Measurements from ENCODE around the gene IFT52. TPM values are rescaled to one million over a fixed set of nuclear protein-coding genes. Genes with fewer than 3 reads are reported as not detected.

The IFT52 gene
- total RNA-seq, 1 experiment from 2014 or later = 70.5 TPM

- Histone ChIP-seq H3K36me3 (ENCODE audit: control insufficient read depth, insufficient read depth, low read length) (peaks cover 5% of the 10 kb centered on the region; the same call in 1 of the 2 replicates), H3K4me3 (ENCODE audit: low read depth, low read length) (no peak overlapping the region), H3K4me1 (peaks cover 30% of the 10 kb centered on the region), H3K9me3 (no peaks in the 10 kb centered on the region), H3K27me3 (replicated peaks; ENCODE audit: control insufficient read depth, insufficient read depth, low read length) (no peaks in the 10 kb centered on the region)
- Mint-ChIP-seq H3K4me3 (ENCODE audit: unreplicated experiment) (peak overlapping the region; percentile 89), H3K27me3 (ENCODE audit: insufficient read depth, unreplicated experiment) (no peaks in the 10 kb centered on the region), H3K9me3 (ENCODE audit: unreplicated experiment) (no peaks in the 10 kb centered on the region), H3K36me3 (ENCODE audit: insufficient read depth, unreplicated experiment) (peaks cover 78% of the 10 kb centered on the region), H3K27ac (ENCODE audit: unreplicated experiment) (no peak overlapping the region), H3K4me1 (ENCODE audit: low read depth, unreplicated experiment) (peaks cover 17% of the 10 kb centered on the region)
- TF ChIP-seq CTCF (IDR thresholded peaks at IDR 0.05; ENCODE audit: insufficient read depth in 1 of 2, low read depth in 1 of 2, low read length in 1 of 2, severe bottlenecking in 1 of 2, unreplicated experiment in 1 of 2) = no peak
- no TSS peak for BruUV-seq (replicated peaks)
- ChIA-PET POLR2A (no interaction called here), CTCF (no interaction called here)
- DNase-seq = no peak
- intact Hi-C loops (cut with micrococcal nuclease; ENCODE audit: unreplicated experiment) = no loop called here
These were observed 78.6 kb downstream of the IFT52 start for GRCh38 chr20:43669332-43669731.

- intact Hi-C loops (cut with micrococcal nuclease; ENCODE audit: unreplicated experiment) = no loop called here
- Mint-ChIP-seq H3K36me3 (ENCODE audit: insufficient read depth, unreplicated experiment) (peaks cover 88% of the 10 kb centered on the region), H3K4me1 (ENCODE audit: low read depth, unreplicated experiment) (peaks cover 15% of the 10 kb centered on the region), H3K4me3 (ENCODE audit: unreplicated experiment) (no peak overlapping the region), H3K9me3 (ENCODE audit: unreplicated experiment) (no peaks in the 10 kb centered on the region), H3K27me3 (ENCODE audit: insufficient read depth, unreplicated experiment) (no peaks in the 10 kb centered on the region), H3K27ac (ENCODE audit: unreplicated experiment) (peak overlapping the region; percentile 40)
- POLR2A ChIA-PET = interaction anchor here (0.6 to 1.0 kb wide), 2 partner anchors 17 to 213 kb away, joined by 4 to 6 read pairs; no protein-coding TSS in a partner anchor
- Histone ChIP-seq H3K4me3 (ENCODE audit: low read depth, low read length) (no peak overlapping the region), H3K27me3 (replicated peaks; ENCODE audit: control insufficient read depth, insufficient read depth, low read length) (no peaks in the 10 kb centered on the region), H3K36me3 (ENCODE audit: control insufficient read depth, insufficient read depth, low read length) (peaks cover 5% of the 10 kb centered on the region; the same call in 1 of the 2 replicates), H3K4me1 (peaks cover 25% of the 10 kb centered on the region), H3K9me3 (no peaks in the 10 kb centered on the region)
- CTCF ChIA-PET = interaction anchor here (1.0 kb wide), 1 partner anchor 132 kb away, joined by 4 read pairs; no protein-coding TSS in a partner anchor
- DNase-seq = peak; percentile 58 to 63
- BruUV-seq (replicated peaks) = no TSS peak
- no peak for TF ChIP-seq CTCF (IDR thresholded peaks at IDR 0.05; ENCODE audit: insufficient read depth in 1 of 2, low read depth in 1 of 2, low read length in 1 of 2, severe bottlenecking in 1 of 2, unreplicated experiment in 1 of 2)
These were observed 79.7 kb downstream of the IFT52 start for GRCh38 chr20:43670423-43670822.

- ChIA-PET POLR2A (no interaction called here), CTCF (interaction anchor here (1.3 kb wide), 1 partner anchor 138 kb away, joined by 5 read pairs; no protein-coding TSS in a partner anchor)
- Mint-ChIP-seq H3K4me1 (ENCODE audit: low read depth, unreplicated experiment) (peaks cover 17% of the 10 kb centered on the region), H3K9me3 (ENCODE audit: unreplicated experiment) (no peaks in the 10 kb centered on the region), H3K36me3 (ENCODE audit: insufficient read depth, unreplicated experiment) (peaks cover 90% of the 10 kb centered on the region), H3K27me3 (ENCODE audit: insufficient read depth, unreplicated experiment) (no peaks in the 10 kb centered on the region), H3K27ac (ENCODE audit: unreplicated experiment) (peak overlapping the region; percentile 53), H3K4me3 (ENCODE audit: unreplicated experiment) (no peak overlapping the region)
- Histone ChIP-seq H3K9me3 (no peaks in the 10 kb centered on the region), H3K4me1 (peaks cover 14% of the 10 kb centered on the region), H3K4me3 (ENCODE audit: low read depth, low read length) (no peak overlapping the region), H3K36me3 (ENCODE audit: control insufficient read depth, insufficient read depth, low read length) (peaks cover 8% of the 10 kb centered on the region), H3K27me3 (replicated peaks; ENCODE audit: control insufficient read depth, insufficient read depth, low read length) (no peaks in the 10 kb centered on the region)
- TF ChIP-seq CTCF (IDR thresholded peaks at IDR 0.05; ENCODE audit: insufficient read depth in 1 of 2, low read depth in 1 of 2, low read length in 1 of 2, severe bottlenecking in 1 of 2, unreplicated experiment in 1 of 2) = no peak
- no TSS peak for BruUV-seq (replicated peaks)
- no peak for DNase-seq
- intact Hi-C loops (cut with micrococcal nuclease; ENCODE audit: unreplicated experiment) = no loop called here
These were observed 85.6 kb downstream of the IFT52 start for GRCh38 chr20:43676368-43676767.

Measured in Caco-2 (cell line).